Bronchial epithelial cell (primary cell): ENCODE measurements around the gene C19orf85. TPM values are rescaled to one million over a fixed set of nuclear protein-coding genes. Genes with fewer than 3 reads are reported as not detected.
A peak's percentile ranks its signal among the peaks of the same experiment; 100 is the strongest.

Experiments
- DNase-seq: peaks from one replicate; pipeline ENCODE4 v3.0.0-alpha.2; 2010; ENCODE audit warnings: low read depth
- FAIRE-seq: peaks from 2 replicates; lab custom pipeline; 2011; peaks lifted over from hg19 to GRCh38; lab: Jason Lieb, UNC
- H3K27me3 ChIP-seq: 2 replicates; pipeline ENCODE4 v1.5.1; 2011; ENCODE audit warnings: low read length; ENCODE audit not compliant: control insufficient read depth, insufficient read depth
- H3K36me3 ChIP-seq: 2 replicates; pipeline ENCODE4 v1.5.1; 2011; ENCODE audit warnings: low read length; ENCODE audit not compliant: control insufficient read depth, insufficient read depth
- H3K4me3 ChIP-seq: 2 replicates; pipeline ENCODE4 v1.5.1; 2011; ENCODE audit warnings: mild to moderate bottlenecking, low read depth, low read length, control low read depth
- total RNA-seq: library from RNA; depleted of rRNA; stranded (reverse); fragments of >200 nt; gene quantifications from 2 replicates; pipeline ENCODE4 v1.2.1, GENCODE V29; 2014
- TF ChIP-seq, protein P1 (sequence below): IDR thresholded peaks from 2 replicates; pipeline ENCODE4 v1.5.1; 2011; ENCODE audit warnings: mild to moderate bottlenecking, moderate library complexity, low read length, control low read depth, inconsistent platforms; ENCODE audit not compliant: insufficient read depth, severe bottlenecking

Gene C19orf85
- total RNA-seq, 1 donor from 2014 or later = not detected

DNA sequence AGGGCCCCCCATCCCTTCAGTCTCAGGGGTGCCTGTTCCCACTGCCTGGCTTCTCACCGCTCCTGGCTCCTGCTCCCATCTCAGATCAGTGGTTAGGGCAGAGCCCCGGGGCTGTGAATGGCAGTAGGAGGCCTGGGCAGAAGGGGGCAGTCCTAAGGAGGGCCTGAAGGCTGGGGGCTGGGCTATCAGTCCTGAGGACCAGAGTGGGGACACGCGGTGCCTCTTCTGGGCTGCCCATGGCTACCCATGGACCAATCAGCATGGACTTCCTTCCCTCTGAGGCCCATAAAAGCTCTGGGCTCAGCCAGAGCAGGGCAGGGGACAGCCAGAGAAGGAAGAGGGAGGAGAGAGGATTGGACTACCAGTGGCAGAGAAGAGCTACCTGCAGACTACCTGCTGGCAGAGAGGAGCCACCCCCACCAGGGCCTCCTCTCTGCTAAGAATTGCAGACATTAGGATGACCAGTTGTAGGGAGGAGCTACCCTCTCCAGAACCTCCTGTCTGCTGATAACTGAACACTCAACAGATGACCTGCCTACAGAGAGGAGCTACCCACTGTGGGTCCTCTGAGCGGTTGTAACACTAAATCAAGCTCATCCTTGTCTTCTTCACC lies 44.8 kb downstream of the C19orf85 start:
- H3K36me3 ChIP-seq = no peaks in the 10 kb centered on the region
- FAIRE-seq = no peak
- H3K27me3 ChIP-seq = no peaks in the 10 kb centered on the region

DNA sequence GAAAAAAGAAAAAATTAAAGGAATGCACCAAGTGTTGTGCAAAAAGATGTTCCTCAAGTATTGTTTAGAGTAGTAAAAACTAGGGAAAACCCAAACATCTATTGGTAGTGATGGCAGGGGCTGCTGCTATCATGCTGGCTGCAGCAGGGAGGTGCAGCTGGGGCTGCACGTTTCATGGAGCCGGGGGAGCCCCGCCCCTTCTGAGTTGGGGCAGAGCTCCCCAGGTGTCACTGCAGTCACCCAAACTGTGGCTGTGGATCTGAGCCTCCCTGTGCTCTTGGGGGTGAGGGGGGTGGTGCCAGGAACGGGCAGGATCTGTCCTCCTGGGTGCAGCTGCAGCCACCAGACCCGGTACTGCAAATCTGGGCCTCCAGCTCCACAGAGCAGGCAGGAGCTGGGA lies 45.4 kb downstream of the C19orf85 start:
- no peaks in the 10 kb centered on the region for H3K27me3 ChIP-seq
- no peak for DNase-seq
- no peak overlapping the region for H3K4me3 ChIP-seq
- no peak for FAIRE-seq
- no peaks in the 10 kb centered on the region for H3K36me3 ChIP-seq
- TF ChIP-seq, protein P1, sequence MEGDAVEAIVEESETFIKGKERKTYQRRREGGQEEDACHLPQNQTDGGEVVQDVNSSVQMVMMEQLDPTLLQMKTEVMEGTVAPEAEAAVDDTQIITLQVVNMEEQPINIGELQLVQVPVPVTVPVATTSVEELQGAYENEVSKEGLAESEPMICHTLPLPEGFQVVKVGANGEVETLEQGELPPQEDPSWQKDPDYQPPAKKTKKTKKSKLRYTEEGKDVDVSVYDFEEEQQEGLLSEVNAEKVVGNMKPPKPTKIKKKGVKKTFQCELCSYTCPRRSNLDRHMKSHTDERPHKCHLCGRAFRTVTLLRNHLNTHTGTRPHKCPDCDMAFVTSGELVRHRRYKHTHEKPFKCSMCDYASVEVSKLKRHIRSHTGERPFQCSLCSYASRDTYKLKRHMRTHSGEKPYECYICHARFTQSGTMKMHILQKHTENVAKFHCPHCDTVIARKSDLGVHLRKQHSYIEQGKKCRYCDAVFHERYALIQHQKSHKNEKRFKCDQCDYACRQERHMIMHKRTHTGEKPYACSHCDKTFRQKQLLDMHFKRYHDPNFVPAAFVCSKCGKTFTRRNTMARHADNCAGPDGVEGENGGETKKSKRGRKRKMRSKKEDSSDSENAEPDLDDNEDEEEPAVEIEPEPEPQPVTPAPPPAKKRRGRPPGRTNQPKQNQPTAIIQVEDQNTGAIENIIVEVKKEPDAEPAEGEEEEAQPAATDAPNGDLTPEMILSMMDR = no peak

More for the DNA sequence above, 44.8 kb downstream of the C19orf85 start:
- TF ChIP-seq, protein P1 = no peak
- no peak overlapping the region for H3K4me3 ChIP-seq
- no peak for DNase-seq

DNA sequence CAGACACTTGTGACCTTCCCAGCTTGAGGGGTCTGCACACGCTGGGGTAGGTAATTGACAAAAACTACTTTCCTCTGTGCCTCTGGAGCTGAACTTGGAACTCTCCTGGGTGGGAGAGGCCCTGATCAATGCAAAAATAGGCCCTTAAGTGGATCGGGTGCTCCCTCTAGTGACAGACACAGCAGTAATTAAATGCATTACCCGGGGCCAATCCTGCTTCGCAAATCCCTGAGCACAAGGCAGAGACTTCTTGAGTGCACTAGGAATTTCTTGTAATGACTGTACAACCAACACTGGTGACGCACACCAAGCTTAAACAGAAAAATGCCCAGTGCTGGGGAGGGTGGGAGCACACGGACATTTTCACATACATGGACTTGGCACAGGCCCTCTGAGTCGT lies 46.4 kb downstream of the C19orf85 start:
- Histone ChIP-seq H3K4me3 (no peak overlapping the region), H3K36me3 (no peaks in the 10 kb centered on the region), H3K27me3 (no peaks in the 10 kb centered on the region)
- FAIRE-seq (no peak), DNase-seq (peak; percentile 73)
- TF ChIP-seq, protein P1 = peak; percentile 69

Other genes with a start within 250 kb of the C19orf85 start
- gene TMEM86B, start 236.0 kb downstream of the C19orf85 start, total RNA-seq = 0.53 and 1.4 TPM in 2 replicates
- 15.5 and 27.1 TPM in 2 replicates for gene PPP6R1, start 205.7 kb downstream of the C19orf85 start, total RNA-seq
- gene HSPBP1, start 184.6 kb downstream of the C19orf85 start, total RNA-seq = 37.1 and 41.6 TPM in 2 replicates
- gene BRSK1, start 180.8 kb downstream of the C19orf85 start, total RNA-seq = 0.51 and 0.53 TPM in 2 replicates
- not detected in 2 replicates for gene TMEM150B, start 139.4 kb downstream of the C19orf85 start, total RNA-seq
- gene KMT5C, start 124.9 kb downstream of the C19orf85 start, total RNA-seq = 5.3 and 9.0 TPM in 2 replicates
- 0.26 and 0.64 TPM in 2 replicates for gene COX6B2, start 110.0 kb downstream of the C19orf85 start, total RNA-seq
- gene GARIN5B, start 101.5 kb downstream of the C19orf85 start, total RNA-seq = not detected in 2 replicates
- gene IL11, start 94.3 kb downstream of the C19orf85 start, total RNA-seq = 0.64 and 1.3 TPM in 2 replicates
- gene TMEM190, start 87.9 kb downstream of the C19orf85 start, total RNA-seq = not detected in 2 replicates
- gene TMEM238, start 80.5 kb downstream of the C19orf85 start, total RNA-seq = 3.1 and 10.0 TPM in 2 replicates
- 348 and 603 TPM in 2 replicates for gene RPL28, start 78.8 kb downstream of the C19orf85 start, total RNA-seq
- 38.2 and 50.4 TPM in 2 replicates for gene UBE2S, start 57.0 kb downstream of the C19orf85 start, total RNA-seq
- gene SHISA7, start 21.5 kb downstream of the C19orf85 start, total RNA-seq = not detected in 2 replicates
- 33.2 and 33.3 TPM in 2 replicates for gene ISOC2, start 3.1 kb downstream of the C19orf85 start, total RNA-seq
- gene ZNF628, start 11.9 kb upstream of the C19orf85 start, total RNA-seq = 0.79 and 1.0 TPM in 2 replicates
- 2.4 and 3.5 TPM in 2 replicates for gene NAT14, start 20.4 kb upstream of the C19orf85 start, total RNA-seq
- under 0.01 and 0.26 TPM in 2 replicates for gene SSC5D, start 23.7 kb upstream of the C19orf85 start, total RNA-seq
- not detected in 2 replicates for gene SBK2, start 72.4 kb upstream of the C19orf85 start, total RNA-seq
- gene SBK3, start 80.8 kb upstream of the C19orf85 start, total RNA-seq = not detected in 2 replicates
- gene ZNF579, start 116.1 kb upstream of the C19orf85 start, total RNA-seq = 1.8 and 2.2 TPM in 2 replicates
- 2.1 and 3.5 TPM in 2 replicates for gene FIZ1, start 134.8 kb upstream of the C19orf85 start, total RNA-seq
- gene ZNF524, start 135.5 kb upstream of the C19orf85 start, total RNA-seq = 18.4 and 19.6 TPM in 2 replicates
- gene ZNF865, start 140.9 kb upstream of the C19orf85 start, total RNA-seq = 0.53 and 0.64 TPM in 2 replicates
- 5.0 and 5.1 TPM in 2 replicates for gene ZNF784, start 159.8 kb upstream of the C19orf85 start, total RNA-seq
- gene ZNF580, start 176.3 kb upstream of the C19orf85 start, total RNA-seq = 2.4 and 2.7 TPM in 2 replicates
- gene ZNF581, start 178.9 kb upstream of the C19orf85 start, total RNA-seq = 9.6 and 19.2 TPM in 2 replicates
- gene CCDC106, start 183.5 kb upstream of the C19orf85 start, total RNA-seq = 2.6 and 2.9 TPM in 2 replicates
- gene U2AF2, start 190.3 kb upstream of the C19orf85 start, total RNA-seq = 121 and 140 TPM in 2 replicates
- 28.2 and 80.5 TPM in 2 replicates for gene EPN1, start 210.5 kb upstream of the C19orf85 start, total RNA-seq